Stimulated activated CD8-positive, alpha-beta memory T cell treated with anti-CD3 and anti-CD28 coated beads, Interleukin-15, amount 100 ng/mL, for 24 hours (primary cell): ENCODE results near the gene HOMEZ.
A peak's percentile ranks its signal among the peaks of the same experiment; 100 is the strongest.
"Not testable (repeated sequence)": the region's sequence is repeated elsewhere in the genome, so short reads cannot be mapped to it uniquely, and the experiment has no call there.

Experiments
- DNase-seq: peaks from one replicate; pipeline ENCODE4 v3.0.0-alpha.2; 2020; ENCODE audit warnings: low read depth

HOMEZ gene

GRCh38 chr14:23281247-23281646, 4.7 kb downstream of the HOMEZ start:
- DNase-seq: no peak

- DNase-seq: not testable (repeated sequence)
Measured at GRCh38 chr14:23277928-23278327, 8.0 kb downstream of the HOMEZ start.

GRCh38 chr14:23277189-23277588, 8.7 kb downstream of the HOMEZ start:
- DNase-seq: no peak

GRCh38 chr14:23275412-23275811, 10.5 kb downstream of the HOMEZ start:
- DNase-seq: no peak

- DNase-seq: no peak
Measured at GRCh38 chr14:23269193-23269592, 16.7 kb downstream of the HOMEZ start.

GRCh38 chr14:23260849-23261248, 25.1 kb downstream of the HOMEZ start:
- not testable (repeated sequence) for DNase-seq

GRCh38 chr14:23259426-23259825, 26.5 kb downstream of the HOMEZ start:
- no peak for DNase-seq

GRCh38 chr14:23258256-23258655, 27.7 kb downstream of the HOMEZ start:
- DNase-seq: no peak

- no peak for DNase-seq
Measured at GRCh38 chr14:23252420-23253333, 33.3 kb downstream of the HOMEZ start.

GRCh38 chr14:23252006-23252405, 33.9 kb downstream of the HOMEZ start:
- no peak for DNase-seq

GRCh38 chr14:23249824-23250223, 36.1 kb downstream of the HOMEZ start:
- DNase-seq: no peak

- no peak for DNase-seq
Measured at GRCh38 chr14:23248601-23249000, 37.3 kb downstream of the HOMEZ start.

GRCh38 chr14:23245282-23245681, 40.6 kb downstream of the HOMEZ start:
- no peak for DNase-seq

- DNase-seq: no peak
Measured at GRCh38 chr14:23243066-23243465, 42.9 kb downstream of the HOMEZ start.

GRCh38 chr14:23242076-23242475, 43.9 kb downstream of the HOMEZ start:
- DNase-seq: no peak

GRCh38 chr14:23241061-23241715, 44.7 kb downstream of the HOMEZ start:
- DNase-seq: not testable (repeated sequence)

- DNase-seq: no peak
Measured at GRCh38 chr14:23240661-23241060, 45.3 kb downstream of the HOMEZ start.

GRCh38 chr14:23237772-23238594, 47.9 kb downstream of the HOMEZ start, which contains the start of gene RNF212B:
Gene RNF212B, plus strand, starts transcription at chr14:23237936. Its CDS starts 2,410 bp downstream, at chr14:23240346.
- peak; percentile 70 for DNase-seq

- DNase-seq: not testable (repeated sequence)
Measured at GRCh38 chr14:23232241-23232808, 53.6 kb downstream of the HOMEZ start.

GRCh38 chr14:23228812-23229211, 57.1 kb downstream of the HOMEZ start:
- no peak for DNase-seq

GRCh38 chr14:23227566-23227965, 58.4 kb downstream of the HOMEZ start:
- no peak for DNase-seq

- DNase-seq: not testable (repeated sequence)
Measured at GRCh38 chr14:23224958-23225357, 61.0 kb downstream of the HOMEZ start.
